GM12878 (cell line): ENCODE data around the gene MUC21. TPM values are rescaled to one million over a fixed set of nuclear protein-coding genes. Genes with fewer than 3 reads are reported as not detected.

Source experiments
- ATAC-seq: fragments of 200-7000 bp; cut with Tn5 transposase; 3 replicates; pipeline ENCODE4 v1.9.1; 2020; ENCODE audit warnings: mild to moderate bottlenecking, moderate library complexity
- BruUV-seq: library from RNA; stranded (reverse); fragments of 400-500 nt; replicated peaks from 2 replicates; lab custom pipeline; 2021; lab: Mats Ljungman, UMichigan
- CTCF ChIA-PET: fragments of 300-600 bp; sonication (Branson Sonifier 250); formaldehyde crosslinking; extraction: SDS; loops from one replicate; lab custom pipeline; 2021; ENCODE audit warnings: inconsistent platforms; lab: Yijun Ruan, JAX
- POLR2A ChIA-PET: fragments of 350-600 bp; formaldehyde crosslinking; extraction: SDS; loops from one replicate; lab custom pipeline; 2021; ENCODE audit warnings: inconsistent platforms; lab: Charles Lee
- RAD21 ChIA-PET: fragments of 300-600 bp; sonication (Branson Sonifier 250); formaldehyde crosslinking; loops from one replicate; lab custom pipeline; 2023; ENCODE audit warnings: antibody characterized with exemption; ENCODE audit not compliant: unreplicated experiment; lab: Charles Lee
- SMC1A ChIA-PET: fragments of 300-600 bp; sonication (Branson Sonifier 250); formaldehyde crosslinking; loops from one replicate; lab custom pipeline; 2023; ENCODE audit not compliant: unreplicated experiment, uncharacterized antibody; lab: Charles Lee
- DNase-seq: peaks from one replicate; pipeline ENCODE4 v3.0.0-alpha.2; 2011; ENCODE audit warnings: low read depth, low spot score
- FAIRE-seq: peaks from 3 replicates; lab custom pipeline; 2011; peaks lifted over from hg19 to GRCh38; lab: Jason Lieb, UNC
- H2AFZ ChIP-seq: 2 replicates; pipeline ENCODE4 v1.6.0; 2011; ENCODE audit warnings: low read depth, low read length, control low read depth; ENCODE audit not compliant: control insufficient read depth
- H3K27ac ChIP-seq: 2 replicates; pipeline ENCODE4 v1.5.1; 2011; ENCODE audit warnings: control low read depth; ENCODE audit not compliant: control insufficient read depth, insufficient read depth
- H3K27me3 ChIP-seq, 2 experiments: replicated peaks in 1 of 2; 2 replicates each; pipeline versions ENCODE4 v1.6.0 to v1.6.1; 2011; ENCODE audit warnings: low read length in 1 of 2; ENCODE audit not compliant: control insufficient read depth in 2 of 2, insufficient read depth in 2 of 2
- H3K36me3 ChIP-seq, 2 experiments: 2 replicates each; pipeline ENCODE4 v1.5.1; 2011; ENCODE audit warnings: low read length in 1 of 2; ENCODE audit not compliant: control insufficient read depth in 2 of 2, insufficient read depth in 2 of 2
- H3K4me1 ChIP-seq: 2 replicates; pipeline ENCODE4 v1.6.1; 2011; ENCODE audit warnings: mild to moderate bottlenecking, low read length, moderate library complexity, mixed read lengths; ENCODE audit not compliant: control insufficient read depth, insufficient read depth
- H3K4me2 ChIP-seq: 2 replicates; pipeline ENCODE4 v1.6.0; 2011; ENCODE audit warnings: control low read depth; ENCODE audit not compliant: control insufficient read depth, insufficient read depth
- H3K4me3 ChIP-seq: fragments of 200-600 bp; sonication (generic); 2 replicates; pipeline ENCODE4 v1.5.1; 2016
- H3K79me2 ChIP-seq: 2 replicates; pipeline ENCODE4 v1.6.0; 2011; ENCODE audit warnings: low read length; ENCODE audit not compliant: control insufficient read depth, insufficient read depth
- H3K9ac ChIP-seq: 2 replicates; pipeline ENCODE4 v1.8.0; 2011; ENCODE audit warnings: low read length, control low read depth, mixed read lengths; ENCODE audit not compliant: control insufficient read depth, insufficient read depth
- H3K9me3 ChIP-seq: replicated peaks from 3 replicates; pipeline ENCODE4 v1.5.1; 2011; ENCODE audit warnings: mild to moderate bottlenecking, low read length; ENCODE audit not compliant: control insufficient read depth, insufficient read depth
- H4K20me1 ChIP-seq: 2 replicates; pipeline ENCODE4 v1.6.0; 2011; ENCODE audit not compliant: control insufficient read depth, insufficient read depth
- CTCF ChIP-seq, 3 experiments: IDR thresholded peaks in 2 of 3; conservative IDR thresholded peaks in 1 of 3; 2 replicates each; pipeline ENCODE4 v1.5.1; 2011; ENCODE audit warnings: low read depth in 3 of 3, low read length in 3 of 3, mild to moderate bottlenecking in 3 of 3, control low read depth in 2 of 3, moderate library complexity in 2 of 3, inconsistent platforms in 1 of 3, mixed read lengths in 1 of 3; ENCODE audit not compliant: control insufficient read depth in 2 of 3, insufficient read depth in 1 of 3; ENCODE audit errors: extremely low read depth in 1 of 3
- JUNB ChIP-seq: IDR thresholded peaks from 2 replicates; pipeline ENCODE4 v1.6.1; 2016; ENCODE audit warnings: antibody characterized with exemption, mild to moderate bottlenecking
- RAD21 ChIP-seq: IDR thresholded peaks from 2 replicates; pipeline ENCODE4 v1.6.1; 2011; ENCODE audit warnings: mild to moderate bottlenecking, low read depth, low read length, moderate library complexity; ENCODE audit not compliant: insufficient read depth
- RFX5 ChIP-seq: IDR thresholded peaks from 2 replicates; pipeline ENCODE4 v1.6.1; 2011; ENCODE audit warnings: low read depth, low read length, improper control_type of control experiment
- SMAD1 ChIP-seq: fragments of 450-650 bp; IDR thresholded peaks from 2 replicates; pipeline ENCODE4 v1.6.1; 2018; ENCODE audit warnings: mild to moderate bottlenecking, low read depth; ENCODE audit not compliant: partially characterized antibody
- SRF ChIP-seq, 2 experiments: IDR thresholded peaks; 2 replicates each; pipeline ENCODE4 v1.6.1; 2011; ENCODE audit warnings: low read depth in 2 of 2, low read length in 2 of 2, mild to moderate bottlenecking in 1 of 2, moderate library complexity in 1 of 2
- TAF1 ChIP-seq: IDR thresholded peaks from 2 replicates; pipeline ENCODE4 v1.6.1; 2011; ENCODE audit warnings: mild to moderate bottlenecking, low read depth, low read length, borderline replicate concordance
- USF1 ChIP-seq: IDR thresholded peaks from 2 replicates; pipeline ENCODE4 v1.6.1; 2011; ENCODE audit warnings: borderline replicate concordance, low read depth, mild to moderate bottlenecking, moderate library complexity, mixed read lengths, low read length; ENCODE audit not compliant: insufficient read depth; ENCODE audit errors: extremely low read length
- WGBS: methylation state at CpG from one replicate; pipeline ENCODE4 v1.1.6; 2016; ENCODE audit warnings: low lambda C conversion rate; ENCODE audit not compliant: insufficient replicate concordance, insufficient coverage; ENCODE audit errors: missing lambda C conversion rate; 5-methylcytosine and 5-hydroxymethylcytosine counted together
- in situ Hi-C: fragments of 300-500 bp; cut with MboI; formaldehyde crosslinking; loops from 9 replicates; pipeline ENCODE4 v1.14.3; 2018; ENCODE audit warnings: mixed read lengths
- intact Hi-C: fragments of 100-400 bp; cut with micrococcal nuclease; formaldehyde crosslinking; loops from one replicate; pipeline ENCODE4 v1.14.2; 2022; ENCODE audit not compliant: unreplicated experiment
- polyA plus RNA-seq, 11 experiments: library from polyadenylated mRNA; depleted of rRNA in 4 of 11; unstranded in 6 of 11; stranded (reverse) in 5 of 11; fragments of >200 nt; fragmentation: Nextera tagmentation in 4 of 11; fragmentation: Illumina TruSeq in 1 of 11; extraction: Ambion mirVana in 4 of 11; extraction: Trizol in 1 of 11; gene quantifications; 1 replicate in 1 of 11; 2 replicates in 10 of 11; pipeline versions ENCODE4 v1.2.1 to v1.2.3, GENCODE V29; 2011 to 2016; ENCODE audit warnings: inconsistent platforms in 2 of 11, missing spikeins in 2 of 11, low read depth in 1 of 11
- total RNA-seq, 4 experiments: library from RNA; depleted of rRNA in 3 of 4; stranded (reverse); fragments of >200 nt in 3 of 4; fragmentation: Illumina TruSeq in 1 of 4; extraction: Trizol in 1 of 4; gene quantifications; 2 replicates each; pipeline versions ENCODE4 v1.2.1 to v1.2.3, GENCODE V29; 2013 to 2021

The MUC21 gene
- total and polyA plus RNA-seq, 10 of the 15 experiments (the other 5 are each of a cell fraction or from before 2014, with no cell fraction given): 0.02 TPM; not detected in 9

GRCh38 chr6:30963641-30964040 is 19.9 kb upstream of the MUC21 start:
- H2AFZ ChIP-seq: no peak overlapping the region
- CTCF ChIA-PET: no interaction called here
- POLR2A ChIA-PET: no interaction called here
- WGBS: 55% methylated on average over 6 of the region's 6 CpGs
- no peak overlapping the region for H3K27ac ChIP-seq
- no peak for ATAC-seq
- in situ Hi-C loops (no loop called here), intact Hi-C loops (no loop called here)
- RAD21 ChIA-PET: no interaction called here
- no peaks in the 10 kb centered on the region for H3K9me3 ChIP-seq
- no peaks in the 10 kb centered on the region for H3K36me3 ChIP-seq
- TF ChIP-seq RFX5 (no peak), RAD21 (no peak), JUNB (no peak), SRF (IDR thresholded peaks at IDR 0.05; ENCODE audit: low read depth in 2 of 2, low read length in 2 of 2) (no peak), USF1 (no peak), SMAD1 (no peak), TAF1 (no peak), CTCF (IDR thresholded peaks at IDR 0.05 in 2 of 3, conservative IDR thresholded peaks at IDR 0.05 in 1 of 3; ENCODE audit: control insufficient read depth in 2 of 3, extremely low read depth in 1 of 3, insufficient read depth in 1 of 3, low read depth in 3 of 3, low read length in 3 of 3) (no peak)
- no peak overlapping the region for H3K9ac ChIP-seq
- no peaks in the 10 kb centered on the region for H3K4me1 ChIP-seq
- H3K27me3 ChIP-seq: no peaks in the 10 kb centered on the region
- DNase-seq: no peak
- H4K20me1 ChIP-seq: no peaks in the 10 kb centered on the region
- no peak for FAIRE-seq
- H3K79me2 ChIP-seq: no peaks in the 10 kb centered on the region
- SMC1A ChIA-PET: no interaction called here
- H3K4me3 ChIP-seq: no peak overlapping the region
- no peak overlapping the region for H3K4me2 ChIP-seq
- no TSS peak for BruUV-seq
